GM12891 (cell line): ENCODE data around the gene TRMT1.

ENCODE experiments used
- PAX5 ChIP-seq: IDR thresholded peaks from 2 replicates; pipeline ENCODE4 v1.6.1; 2011; ENCODE audit warnings: low read length, moderate library complexity, mild to moderate bottlenecking; ENCODE audit not compliant: insufficient read depth, severe bottlenecking
- POLR2A ChIP-seq: IDR thresholded peaks from 2 replicates; pipeline ENCODE4 v1.6.1; 2011; ENCODE audit warnings: low read depth, low read length, control low read depth
- POLR2AphosphoS5 ChIP-seq: IDR thresholded peaks from 2 replicates; pipeline ENCODE4 v1.6.1; 2011; ENCODE audit warnings: low read depth, low read length, control low read depth
- POU2F2 ChIP-seq: IDR thresholded peaks from 2 replicates; pipeline ENCODE4 v1.6.1; 2011; ENCODE audit warnings: low read depth, mild to moderate bottlenecking, control low read depth, low read length, moderate library complexity
- SPI1 ChIP-seq: IDR thresholded peaks from 2 replicates; pipeline ENCODE4 v1.6.1; 2011; ENCODE audit warnings: low read depth, low read length, control low read depth
- TAF1 ChIP-seq: IDR thresholded peaks from 2 replicates; pipeline ENCODE4 v1.6.1; 2011; ENCODE audit warnings: low read depth, low read length, control low read depth

- TF ChIP-seq POLR2AphosphoS5 (no peak), POLR2A (no peak), SPI1 (no peak), PAX5 (no peak), TAF1 (no peak), POU2F2 (no peak)
Observed at GRCh38 chr19:13095934-13096927, 20.3 kb downstream of the TRMT1 start.
